Loucy (cell line): ENCODE data around the gene DOK7.

Experiments
- H2AFZ ChIP-seq: fragments of 200-600 bp; sonication (generic); 2 replicates; pipeline ENCODE4 v1.6.0; 2016; ENCODE audit warnings: antibody characterized with exemption, mild to moderate bottlenecking, low read length, moderate library complexity
- H3F3A ChIP-seq: fragments of 200-600 bp; 2 replicates; pipeline ENCODE4 v1.6.0; 2016; ENCODE audit warnings: antibody characterized with exemption, low read depth, mild to moderate bottlenecking
- H3K27me3 ChIP-seq: fragments of 200-600 bp; sonication (generic); 2 replicates; pipeline ENCODE4 v1.6.1; 2014; ENCODE audit warnings: low read length, mild to moderate bottlenecking; ENCODE audit not compliant: insufficient read depth, poor library complexity, severe bottlenecking
- H3K36me3 ChIP-seq: fragments of 200-600 bp; sonication (generic); 2 replicates; pipeline ENCODE4 v1.6.1; 2016; ENCODE audit warnings: low read length; ENCODE audit not compliant: insufficient read depth
- H3K4me1 ChIP-seq: fragments of 200-600 bp; sonication (generic); 2 replicates; pipeline ENCODE4 v1.5.1; 2014; ENCODE audit warnings: low read length, mild to moderate bottlenecking; ENCODE audit not compliant: insufficient read depth, poor library complexity, severe bottlenecking
- H3K4me2 ChIP-seq: fragments of 200-600 bp; sonication (generic); 2 replicates; pipeline ENCODE4 v1.6.0; 2014; ENCODE audit warnings: antibody characterized with exemption, low read length, low read depth, mild to moderate bottlenecking; ENCODE audit not compliant: poor library complexity, severe bottlenecking
- H3K4me3 ChIP-seq: fragments of 200-600 bp; sonication (generic); 2 replicates; pipeline ENCODE4 v1.5.1; 2014; ENCODE audit warnings: low read length, mild to moderate bottlenecking, mixed read lengths; ENCODE audit not compliant: poor library complexity, severe bottlenecking
- H3K79me2 ChIP-seq: fragments of 200-600 bp; sonication (generic); 2 replicates; pipeline ENCODE4 v1.6.1; 2014; ENCODE audit warnings: low read length; ENCODE audit not compliant: insufficient read depth
- H3K9ac ChIP-seq: fragments of 200-600 bp; sonication (generic); 2 replicates; pipeline ENCODE4 v1.6.0; 2014; ENCODE audit warnings: mild to moderate bottlenecking, low read depth, low read length, moderate library complexity; ENCODE audit not compliant: poor library complexity, severe bottlenecking
- H3K9me2 ChIP-seq: fragments of 200-600 bp; sonication (generic); replicated peaks from 2 replicates; pipeline ENCODE4 v1.6.1; 2016; ENCODE audit warnings: low read depth, low read length, mixed read lengths
- H3K9me3 ChIP-seq: fragments of 200-600 bp; sonication (generic); 2 replicates; pipeline ENCODE4 v1.6.1; 2014; ENCODE audit warnings: mild to moderate bottlenecking, antibody characterized with exemption, low read length, low read depth; ENCODE audit not compliant: insufficient read depth
- H4K20me1 ChIP-seq: fragments of 200-600 bp; sonication (generic); 2 replicates; pipeline ENCODE4 v1.6.0; 2014; ENCODE audit warnings: antibody characterized with exemption, low read length, mild to moderate bottlenecking; ENCODE audit not compliant: insufficient read depth, poor library complexity, severe bottlenecking
- EZH2phosphoT487 ChIP-seq: fragments of 200-600 bp; IDR thresholded peaks from 2 replicates; pipeline ENCODE4 v1.6.1; 2018; ENCODE audit warnings: antibody characterized with exemption, mild to moderate bottlenecking, moderate library complexity, borderline replicate concordance
- TF ChIP-seq, protein P1 (sequence below): fragments of 200-600 bp; sonication (generic); conservative IDR thresholded peaks from 2 replicates; pipeline ENCODE4 v1.5.1; 2014; ENCODE audit warnings: mild to moderate bottlenecking, antibody characterized with exemption, low read length

DOK7 gene

DNA sequence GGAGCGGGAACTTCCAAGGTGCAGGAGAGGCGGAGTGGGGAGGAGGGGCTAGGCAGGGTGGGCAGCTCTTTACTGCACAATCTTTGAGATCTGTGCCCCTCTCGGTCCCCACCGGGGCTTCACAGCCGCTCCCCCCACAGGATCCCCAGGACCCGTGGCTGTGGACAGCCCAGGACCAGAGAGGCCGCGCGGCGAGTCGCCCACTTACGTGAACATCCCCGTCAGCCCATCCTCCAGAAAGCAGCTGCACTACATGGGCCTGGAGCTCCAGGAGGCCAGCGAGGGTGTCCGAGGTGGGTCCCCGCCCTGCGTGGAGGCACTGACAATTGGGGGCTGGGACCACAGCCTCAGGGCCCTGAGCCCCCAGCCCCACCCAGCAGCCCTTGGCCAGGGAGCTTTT lies 37.0 kb downstream of the DOK7 start:
- no peaks in the 10 kb centered on the region for H3F3A ChIP-seq
- H3K36me3 ChIP-seq: peaks cover 8% of the 10 kb centered on the region; the same call in 1 of the 2 replicates
- no peak overlapping the region for H3K4me3 ChIP-seq
- no peaks in the 10 kb centered on the region for H3K9me3 ChIP-seq
- no peaks in the 10 kb centered on the region for H3K4me1 ChIP-seq
- H3K4me2 ChIP-seq: no peak overlapping the region
- no peaks in the 10 kb centered on the region for H3K79me2 ChIP-seq
- H2AFZ ChIP-seq: no peak overlapping the region
- H3K27me3 ChIP-seq: no peaks in the 10 kb centered on the region
- H3K9me2 ChIP-seq: no peaks in the 10 kb centered on the region
- no peak overlapping the region for H3K9ac ChIP-seq
- H4K20me1 ChIP-seq: no peaks in the 10 kb centered on the region
- TF ChIP-seq, protein P1, sequence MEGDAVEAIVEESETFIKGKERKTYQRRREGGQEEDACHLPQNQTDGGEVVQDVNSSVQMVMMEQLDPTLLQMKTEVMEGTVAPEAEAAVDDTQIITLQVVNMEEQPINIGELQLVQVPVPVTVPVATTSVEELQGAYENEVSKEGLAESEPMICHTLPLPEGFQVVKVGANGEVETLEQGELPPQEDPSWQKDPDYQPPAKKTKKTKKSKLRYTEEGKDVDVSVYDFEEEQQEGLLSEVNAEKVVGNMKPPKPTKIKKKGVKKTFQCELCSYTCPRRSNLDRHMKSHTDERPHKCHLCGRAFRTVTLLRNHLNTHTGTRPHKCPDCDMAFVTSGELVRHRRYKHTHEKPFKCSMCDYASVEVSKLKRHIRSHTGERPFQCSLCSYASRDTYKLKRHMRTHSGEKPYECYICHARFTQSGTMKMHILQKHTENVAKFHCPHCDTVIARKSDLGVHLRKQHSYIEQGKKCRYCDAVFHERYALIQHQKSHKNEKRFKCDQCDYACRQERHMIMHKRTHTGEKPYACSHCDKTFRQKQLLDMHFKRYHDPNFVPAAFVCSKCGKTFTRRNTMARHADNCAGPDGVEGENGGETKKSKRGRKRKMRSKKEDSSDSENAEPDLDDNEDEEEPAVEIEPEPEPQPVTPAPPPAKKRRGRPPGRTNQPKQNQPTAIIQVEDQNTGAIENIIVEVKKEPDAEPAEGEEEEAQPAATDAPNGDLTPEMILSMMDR: no peak
- no peak for TF ChIP-seq EZH2phosphoT487

DNA sequence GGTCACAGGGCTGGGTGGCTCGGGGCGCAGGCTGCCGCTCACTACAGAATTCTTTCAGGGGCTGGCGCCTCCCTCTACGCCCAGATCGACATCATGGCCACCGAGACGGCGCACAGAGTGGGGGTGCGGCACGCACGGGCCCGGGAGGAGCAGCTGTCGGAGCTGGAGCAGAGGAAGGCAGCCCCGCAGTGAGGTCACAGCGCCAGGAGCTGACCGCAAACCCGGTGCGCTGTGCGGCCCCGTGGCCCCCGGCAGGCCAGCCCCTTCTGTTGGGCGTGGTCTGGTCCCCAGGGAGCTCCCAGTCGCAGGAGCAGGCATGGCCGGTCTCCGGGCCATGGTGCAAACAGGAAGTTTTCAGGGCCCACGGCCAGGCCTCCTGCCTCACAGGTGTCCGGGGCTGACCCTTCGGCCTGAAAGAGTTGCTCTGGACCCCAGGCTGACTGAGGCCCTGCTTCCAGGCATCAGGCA lies 37.6 kb downstream of the DOK7 start:
- no peaks in the 10 kb centered on the region for H3K27me3 ChIP-seq
- H3F3A ChIP-seq: no peaks in the 10 kb centered on the region
- no peak overlapping the region for H3K9ac ChIP-seq
- H2AFZ ChIP-seq: no peak overlapping the region
- no peaks in the 10 kb centered on the region for H3K9me3 ChIP-seq
- peaks cover 8% of the 10 kb centered on the region; the same call in 1 of the 2 replicates for H3K36me3 ChIP-seq
- H3K4me2 ChIP-seq: no peak overlapping the region
- H3K79me2 ChIP-seq: no peaks in the 10 kb centered on the region
- H4K20me1 ChIP-seq: no peaks in the 10 kb centered on the region
- no peak for TF ChIP-seq EZH2phosphoT487
- TF ChIP-seq, protein P1: no peak
- H3K4me3 ChIP-seq: no peak overlapping the region
- H3K4me1 ChIP-seq: no peaks in the 10 kb centered on the region
- H3K9me2 ChIP-seq: no peaks in the 10 kb centered on the region

DNA sequence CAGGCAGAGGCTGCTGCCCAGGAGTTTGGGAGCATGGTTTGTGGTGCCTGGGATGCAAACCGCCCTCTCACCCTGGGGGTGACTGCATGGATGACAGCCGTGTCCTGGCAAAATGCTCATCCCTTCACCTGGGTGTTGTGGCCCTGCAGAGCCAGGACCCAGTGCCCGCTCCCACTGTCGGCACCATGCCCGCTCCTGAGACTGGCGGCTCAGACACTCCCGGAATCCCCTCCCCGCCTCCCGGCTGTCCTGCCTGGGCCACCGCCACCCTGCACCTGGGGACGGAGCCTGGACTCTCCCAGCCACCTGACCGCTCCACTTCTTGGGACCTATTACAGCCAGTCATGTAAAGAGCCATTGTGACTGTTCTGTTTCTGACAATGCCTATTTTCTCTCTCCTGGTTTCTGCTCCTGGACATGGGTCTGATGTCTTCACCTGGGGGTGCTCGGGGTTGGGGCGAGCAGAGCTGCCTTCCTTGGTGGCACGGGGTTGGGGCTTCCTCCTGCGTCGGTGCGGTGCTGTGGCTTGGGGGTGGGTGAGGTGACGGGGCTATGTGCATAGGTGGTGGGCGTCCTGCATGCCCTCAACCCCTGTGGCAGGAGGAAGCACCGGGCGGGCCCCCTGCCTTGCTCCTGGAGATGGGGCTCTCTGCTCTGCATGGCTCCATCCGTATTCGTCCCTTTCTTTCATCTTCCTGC lies 38.2 kb downstream of the DOK7 start:
- H3K4me2 ChIP-seq: no peak overlapping the region
- peaks cover 8% of the 10 kb centered on the region; the same call in 1 of the 2 replicates for H3K36me3 ChIP-seq
- H4K20me1 ChIP-seq: no peaks in the 10 kb centered on the region

More for the DNA sequence above, 38.2 kb downstream of the DOK7 start:
- no peak overlapping the region for H2AFZ ChIP-seq
- TF ChIP-seq, protein P1: no peak
- no peak for TF ChIP-seq EZH2phosphoT487
- H3F3A ChIP-seq: no peaks in the 10 kb centered on the region
- no peaks in the 10 kb centered on the region for H3K9me3 ChIP-seq
- no peaks in the 10 kb centered on the region for H3K79me2 ChIP-seq
- no peaks in the 10 kb centered on the region for H3K4me1 ChIP-seq
- H3K27me3 ChIP-seq: no peaks in the 10 kb centered on the region
- H3K4me3 ChIP-seq: no peak overlapping the region
- H3K9ac ChIP-seq: no peak overlapping the region
- no peaks in the 10 kb centered on the region for H3K9me2 ChIP-seq
